Panc1 (cell line): ENCODE results near the gene LLGL2. TPM values are rescaled to one million over a fixed set of nuclear protein-coding genes. Genes with fewer than 3 reads are reported as not detected.

ENCODE experiments used
- ATAC-seq: fragments of 200-7000 bp; cut with Tn5 transposase; 2 replicates; pipeline ENCODE4 v1.9.1; 2020; ENCODE audit warnings: mild to moderate bottlenecking, moderate library complexity
- BruUV-seq: library from RNA; stranded (reverse); fragments of 400-500 nt; replicated peaks from 2 replicates; lab custom pipeline; 2021; lab: Mats Ljungman, UMichigan
- CTCF ChIA-PET: fragments of 300-600 bp; sonication (Branson Sonifier 250); formaldehyde crosslinking; loops from one replicate; lab custom pipeline; 2022; ENCODE audit warnings: antibody characterized with exemption; lab: Charles Lee
- POLR2A ChIA-PET: fragments of 300-600 bp; sonication (Branson Sonifier 250); formaldehyde crosslinking; loops from one replicate; lab custom pipeline; 2022; ENCODE audit warnings: antibody characterized with exemption; lab: Charles Lee
- DNase-seq: peaks from one replicate; pipeline ENCODE4 v3.0.0-alpha.2; 2010; ENCODE audit warnings: low read depth, low spot score
- H3K27ac ChIP-seq: 2 replicates; pipeline ENCODE4 v1.5.1; 2011; ENCODE audit warnings: mild to moderate bottlenecking, low read length, inconsistent platforms
- H3K27me3 ChIP-seq: fragments of 200-500 bp; sonication (Bioruptor generic); 2 replicates; pipeline ENCODE4 v1.6.0; 2014; ENCODE audit warnings: low read length, inconsistent platforms; ENCODE audit not compliant: control insufficient read depth, insufficient read depth
- H3K36me3 ChIP-seq: fragments of 200-500 bp; sonication (Bioruptor generic); 2 replicates; pipeline ENCODE4 v1.5.1; 2014; ENCODE audit warnings: inconsistent platforms, mild to moderate bottlenecking, low read length, moderate library complexity; ENCODE audit not compliant: control insufficient read depth, insufficient read depth
- H3K4me1 ChIP-seq: 2 replicates; pipeline ENCODE4 v1.5.1; 2011; ENCODE audit warnings: inconsistent platforms, mild to moderate bottlenecking, low read length, moderate library complexity; ENCODE audit not compliant: control insufficient read depth, insufficient read depth
- H3K4me3 ChIP-seq, 2 experiments: 2 replicates each; pipeline ENCODE4 v1.5.1; 2011 to 2012; ENCODE audit warnings: low read depth in 2 of 2, low read length in 2 of 2, mild to moderate bottlenecking in 2 of 2, inconsistent platforms in 1 of 2, moderate library complexity in 1 of 2
- H3K9me3 ChIP-seq: fragments of 200-500 bp; sonication (Bioruptor generic); 2 replicates; pipeline ENCODE4 v1.5.1; 2014; ENCODE audit warnings: low read depth, mild to moderate bottlenecking, inconsistent platforms, low read length, moderate library complexity; ENCODE audit not compliant: control insufficient read depth, insufficient read depth
- POLR2AphosphoS5 ChIP-seq: IDR thresholded peaks from 2 replicates; pipeline ENCODE4 v1.6.1; 2012; ENCODE audit warnings: mild to moderate bottlenecking, low read depth, low read length, moderate library complexity
- SIN3A ChIP-seq: IDR thresholded peaks from 2 replicates; pipeline ENCODE4 v1.6.1; 2012; ENCODE audit warnings: low read depth, mild to moderate bottlenecking, low read length, moderate library complexity, borderline replicate concordance; ENCODE audit not compliant: insufficient read depth
- TCF7L2 ChIP-seq: IDR thresholded peaks from 2 replicates; pipeline ENCODE4 v1.6.1; 2011; ENCODE audit warnings: mild to moderate bottlenecking, low read depth, low read length, inconsistent platforms
- in situ Hi-C: cut with HindIII; loops from 2 replicates; pipeline ENCODE4 v1.10.0; 2016; ENCODE audit warnings: low sequenced_read_pairs, low pct_unique_long_range_greater_than_20kb
- intact Hi-C: fragments of 100-400 bp; cut with micrococcal nuclease; formaldehyde crosslinking; loops from one replicate; pipeline ENCODE4 v1.10.0; 2022; ENCODE audit not compliant: unreplicated experiment
- total RNA-seq: library from RNA; stranded (reverse); gene quantifications from one replicate; pipeline ENCODE4 v1.2.1, GENCODE V29; 2021; ENCODE audit not compliant: unreplicated experiment
- TF ChIP-seq, protein P1 (sequence below): fragments of 450-650 bp; IDR thresholded peaks from 2 replicates; pipeline ENCODE4 v1.5.1; 2017; ENCODE audit warnings: mild to moderate bottlenecking
- TF ChIP-seq, protein P2 (sequence below), 2 experiments: IDR thresholded peaks; 2 replicates each; pipeline ENCODE4 v1.6.1; 2011 to 2012; ENCODE audit warnings: low read depth in 2 of 2, control low read depth in 1 of 2, low read length in 1 of 2, mild to moderate bottlenecking in 1 of 2, moderate library complexity in 1 of 2; ENCODE audit not compliant: insufficient read depth in 1 of 2

LLGL2 gene
- total RNA-seq, 1 experiment from 2014 or later: 201 TPM

GRCh38 chr17:75526555-75527270 is 1.2 kb downstream of the LLGL2 start:
- TF ChIP-seq TCF7L2 (no peak), POLR2AphosphoS5 (no peak), SIN3A (no peak)
- TF ChIP-seq, protein P1, sequence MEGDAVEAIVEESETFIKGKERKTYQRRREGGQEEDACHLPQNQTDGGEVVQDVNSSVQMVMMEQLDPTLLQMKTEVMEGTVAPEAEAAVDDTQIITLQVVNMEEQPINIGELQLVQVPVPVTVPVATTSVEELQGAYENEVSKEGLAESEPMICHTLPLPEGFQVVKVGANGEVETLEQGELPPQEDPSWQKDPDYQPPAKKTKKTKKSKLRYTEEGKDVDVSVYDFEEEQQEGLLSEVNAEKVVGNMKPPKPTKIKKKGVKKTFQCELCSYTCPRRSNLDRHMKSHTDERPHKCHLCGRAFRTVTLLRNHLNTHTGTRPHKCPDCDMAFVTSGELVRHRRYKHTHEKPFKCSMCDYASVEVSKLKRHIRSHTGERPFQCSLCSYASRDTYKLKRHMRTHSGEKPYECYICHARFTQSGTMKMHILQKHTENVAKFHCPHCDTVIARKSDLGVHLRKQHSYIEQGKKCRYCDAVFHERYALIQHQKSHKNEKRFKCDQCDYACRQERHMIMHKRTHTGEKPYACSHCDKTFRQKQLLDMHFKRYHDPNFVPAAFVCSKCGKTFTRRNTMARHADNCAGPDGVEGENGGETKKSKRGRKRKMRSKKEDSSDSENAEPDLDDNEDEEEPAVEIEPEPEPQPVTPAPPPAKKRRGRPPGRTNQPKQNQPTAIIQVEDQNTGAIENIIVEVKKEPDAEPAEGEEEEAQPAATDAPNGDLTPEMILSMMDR: no peak
- TF ChIP-seq, protein P2, sequence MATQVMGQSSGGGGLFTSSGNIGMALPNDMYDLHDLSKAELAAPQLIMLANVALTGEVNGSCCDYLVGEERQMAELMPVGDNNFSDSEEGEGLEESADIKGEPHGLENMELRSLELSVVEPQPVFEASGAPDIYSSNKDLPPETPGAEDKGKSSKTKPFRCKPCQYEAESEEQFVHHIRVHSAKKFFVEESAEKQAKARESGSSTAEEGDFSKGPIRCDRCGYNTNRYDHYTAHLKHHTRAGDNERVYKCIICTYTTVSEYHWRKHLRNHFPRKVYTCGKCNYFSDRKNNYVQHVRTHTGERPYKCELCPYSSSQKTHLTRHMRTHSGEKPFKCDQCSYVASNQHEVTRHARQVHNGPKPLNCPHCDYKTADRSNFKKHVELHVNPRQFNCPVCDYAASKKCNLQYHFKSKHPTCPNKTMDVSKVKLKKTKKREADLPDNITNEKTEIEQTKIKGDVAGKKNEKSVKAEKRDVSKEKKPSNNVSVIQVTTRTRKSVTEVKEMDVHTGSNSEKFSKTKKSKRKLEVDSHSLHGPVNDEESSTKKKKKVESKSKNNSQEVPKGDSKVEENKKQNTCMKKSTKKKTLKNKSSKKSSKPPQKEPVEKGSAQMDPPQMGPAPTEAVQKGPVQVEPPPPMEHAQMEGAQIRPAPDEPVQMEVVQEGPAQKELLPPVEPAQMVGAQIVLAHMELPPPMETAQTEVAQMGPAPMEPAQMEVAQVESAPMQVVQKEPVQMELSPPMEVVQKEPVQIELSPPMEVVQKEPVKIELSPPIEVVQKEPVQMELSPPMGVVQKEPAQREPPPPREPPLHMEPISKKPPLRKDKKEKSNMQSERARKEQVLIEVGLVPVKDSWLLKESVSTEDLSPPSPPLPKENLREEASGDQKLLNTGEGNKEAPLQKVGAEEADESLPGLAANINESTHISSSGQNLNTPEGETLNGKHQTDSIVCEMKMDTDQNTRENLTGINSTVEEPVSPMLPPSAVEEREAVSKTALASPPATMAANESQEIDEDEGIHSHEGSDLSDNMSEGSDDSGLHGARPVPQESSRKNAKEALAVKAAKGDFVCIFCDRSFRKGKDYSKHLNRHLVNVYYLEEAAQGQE (IDR thresholded peaks at IDR 0.05; ENCODE audit: insufficient read depth in 1 of 2, low read depth in 2 of 2, low read length in 1 of 2): no peak
- H3K36me3 ChIP-seq: peaks cover 2% of the 10 kb centered on the region; the same call in 1 of the 2 replicates
- no peak for ATAC-seq
- H3K27me3 ChIP-seq: no peaks in the 10 kb centered on the region
- H3K4me1 ChIP-seq: peaks cover 17% of the 10 kb centered on the region
- intact Hi-C loops: no loop called here
- BruUV-seq: TSS peak; percentile 54
- ChIA-PET POLR2A (no interaction called here), CTCF (interaction anchor here (0.5 to 1.3 kb wide), 4 partner anchors 10 to 256 kb away, joined by 4 to 5 read pairs (median 4); partner anchors contain the start of gene TSEN54)
- in situ Hi-C loops: no loop called here
- no peaks in the 10 kb centered on the region for H3K9me3 ChIP-seq
- H3K27ac ChIP-seq: peak overlapping the region; percentile 81
- no peak for DNase-seq
- peak overlapping the region; percentile 68 to 75 for H3K4me3 ChIP-seq

DNA sequence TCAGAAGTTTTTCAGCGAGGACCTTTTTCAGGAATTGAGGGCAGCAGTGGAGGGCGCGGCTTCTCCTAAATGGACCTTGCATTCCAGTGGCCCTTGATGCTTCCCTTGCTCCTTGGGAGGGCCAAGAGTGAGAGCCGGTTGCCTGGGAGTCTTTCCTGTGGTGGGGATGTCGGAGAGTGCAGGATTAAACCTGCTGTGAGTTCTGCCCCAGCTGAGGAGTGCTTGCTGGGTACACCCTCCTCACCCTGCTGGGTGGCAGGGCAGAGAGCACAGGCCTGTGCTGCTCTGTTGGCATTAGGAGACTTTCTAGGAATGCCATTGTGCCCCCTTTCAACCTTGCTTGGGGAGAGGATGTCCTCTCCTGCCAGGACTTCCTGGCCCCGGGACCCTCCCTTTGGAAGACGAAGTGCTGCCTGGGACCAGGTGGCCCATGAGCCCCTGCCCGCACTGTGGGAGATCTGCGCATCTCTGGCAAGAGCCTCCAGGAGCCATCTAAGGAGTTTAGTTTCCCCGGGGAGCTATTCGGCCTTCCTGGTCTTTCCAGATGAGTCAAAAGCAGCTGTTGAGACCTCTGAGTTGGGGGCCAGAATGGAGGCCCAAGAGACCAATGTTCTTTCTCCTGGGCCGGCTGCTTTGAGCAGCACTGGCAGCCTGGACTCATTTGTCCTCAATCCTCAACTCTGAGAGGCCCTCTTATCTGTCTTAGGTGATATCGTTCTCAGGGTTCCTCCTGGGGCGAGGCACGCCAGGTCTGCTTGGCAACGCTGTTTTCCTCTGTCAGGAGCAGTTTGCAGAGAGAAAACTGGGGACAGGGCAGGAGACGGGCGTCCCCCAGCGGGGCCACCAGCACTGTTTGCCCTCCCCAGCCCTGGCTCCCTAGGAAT is 5.6 kb downstream of the LLGL2 start:
- 0 out of 2 replicates have a peak overlapping the region, but pooled peaks have one; percentile 1 for H3K27ac ChIP-seq
- TF ChIP-seq SIN3A: no peak
- TF ChIP-seq, protein P2 (IDR thresholded peaks at IDR 0.05; ENCODE audit: insufficient read depth in 1 of 2, low read depth in 2 of 2, low read length in 1 of 2): no peak
- TF ChIP-seq, protein P1: no peak
- no peak for TF ChIP-seq POLR2AphosphoS5
- no peak for TF ChIP-seq TCF7L2
- H3K9me3 ChIP-seq: no peaks in the 10 kb centered on the region
- no peaks in the 10 kb centered on the region for H3K27me3 ChIP-seq
- ChIA-PET POLR2A (no interaction called here), CTCF (no interaction called here)
- H3K36me3 ChIP-seq: no peaks in the 10 kb centered on the region; the same call in 1 of the 2 replicates
- intact Hi-C loops: no loop called here
- H3K4me1 ChIP-seq: peaks cover 6% of the 10 kb centered on the region
- no TSS peak for BruUV-seq
- in situ Hi-C loops: no loop called here
- no peak overlapping the region for H3K4me3 ChIP-seq
- ATAC-seq (no peak), DNase-seq (no peak)
